Activated CD4-positive, CD25-positive, alpha-beta regulatory T cell treated with anti-CD3 and anti-CD28 coated beads, Interleukin-2, amount 50 U/mL, for 16 hours (primary cell): ENCODE measurements around the gene PIGL.
"Not testable (repeated sequence)": the region's sequence is repeated elsewhere in the genome, so short reads cannot be mapped to it uniquely, and the experiment has no call there.

ENCODE experiments used
- DNase-seq: peaks from one replicate; pipeline ENCODE4 v3.0.0-alpha.2; 2020; ENCODE audit warnings: low read depth, low spot score

Gene PIGL

GRCh38 chr17:16217002-16217635, at the start of gene PIGL:
Gene PIGL (plus strand): TSS chr17:16217210. CDS start chr17:16217227, 17 bp downstream.
- DNase-seq: peak; percentile 72

- DNase-seq: no peak
Measured at GRCh38 chr17:16171613-16172012, 45.4 kb upstream of the PIGL start.

DNA sequence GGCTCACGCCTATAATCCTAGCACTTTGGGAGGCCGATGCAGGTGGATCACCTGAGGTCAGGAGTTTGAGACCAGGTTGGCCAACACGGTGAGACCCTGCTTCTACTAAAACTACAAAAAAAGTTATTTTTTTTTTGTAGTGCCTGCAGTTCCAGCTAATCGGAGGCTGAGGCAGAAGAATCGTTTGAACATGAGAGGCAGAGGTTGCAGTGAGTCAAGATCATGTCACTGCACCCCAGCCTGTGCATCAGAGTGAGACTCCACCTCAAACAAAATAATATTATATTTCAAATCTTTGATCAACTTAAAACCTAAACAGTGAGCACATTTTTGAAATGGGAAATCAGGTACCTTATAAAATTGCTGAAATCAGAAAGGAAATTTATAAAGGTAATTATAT, 38.2 kb upstream of the PIGL start:
- no peak for DNase-seq

- DNase-seq: no peak
Measured at GRCh38 chr17:16181581-16181980, 35.4 kb upstream of the PIGL start.

DNA sequence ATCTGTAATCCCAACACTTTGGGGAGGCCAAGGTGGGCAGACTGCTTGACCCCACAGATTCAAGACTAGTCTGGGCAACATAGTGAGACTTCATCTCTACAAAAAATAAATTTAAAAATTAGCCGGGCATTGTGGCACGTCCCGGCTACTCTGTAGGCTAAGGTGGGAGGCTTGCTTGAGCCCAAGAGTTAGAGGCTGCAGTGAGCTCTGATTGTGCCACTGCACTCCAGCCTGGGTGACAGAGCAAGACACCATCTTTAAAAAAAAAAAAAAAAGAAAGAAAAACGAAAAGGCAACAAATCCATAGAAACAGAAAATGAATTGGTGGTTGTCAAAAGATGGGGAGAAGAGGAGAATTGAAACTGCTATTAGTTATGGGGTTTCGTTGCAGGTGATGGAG, 29.4 kb upstream of the PIGL start:
- DNase-seq: no peak

DNA sequence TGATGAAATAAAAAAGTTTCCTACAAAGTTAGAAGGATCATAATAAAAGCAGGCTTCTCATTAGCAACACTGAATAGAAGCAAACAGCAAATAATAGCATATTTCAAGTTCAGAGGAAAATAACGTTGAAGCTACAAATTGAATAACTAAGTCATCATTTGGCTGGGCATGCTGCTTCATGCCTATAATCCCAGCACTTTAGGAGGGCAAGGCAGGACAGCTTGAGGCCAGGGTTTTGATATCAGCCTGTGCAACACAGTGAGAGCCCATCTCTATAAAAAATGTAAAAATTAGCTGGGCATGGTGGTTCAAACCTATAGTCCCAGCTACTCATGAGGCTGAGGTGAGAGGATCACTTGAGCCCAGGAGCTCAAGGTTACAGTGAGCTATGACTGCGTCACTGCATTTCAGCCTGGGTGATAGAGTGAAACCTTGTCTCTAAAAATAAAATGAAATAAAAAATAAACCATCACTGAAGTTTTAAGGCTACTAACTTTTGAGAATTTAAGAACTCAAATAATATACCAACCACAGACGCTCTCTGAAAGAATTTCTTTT, 27.1 kb upstream of the PIGL start:
- no peak for DNase-seq

DNA sequence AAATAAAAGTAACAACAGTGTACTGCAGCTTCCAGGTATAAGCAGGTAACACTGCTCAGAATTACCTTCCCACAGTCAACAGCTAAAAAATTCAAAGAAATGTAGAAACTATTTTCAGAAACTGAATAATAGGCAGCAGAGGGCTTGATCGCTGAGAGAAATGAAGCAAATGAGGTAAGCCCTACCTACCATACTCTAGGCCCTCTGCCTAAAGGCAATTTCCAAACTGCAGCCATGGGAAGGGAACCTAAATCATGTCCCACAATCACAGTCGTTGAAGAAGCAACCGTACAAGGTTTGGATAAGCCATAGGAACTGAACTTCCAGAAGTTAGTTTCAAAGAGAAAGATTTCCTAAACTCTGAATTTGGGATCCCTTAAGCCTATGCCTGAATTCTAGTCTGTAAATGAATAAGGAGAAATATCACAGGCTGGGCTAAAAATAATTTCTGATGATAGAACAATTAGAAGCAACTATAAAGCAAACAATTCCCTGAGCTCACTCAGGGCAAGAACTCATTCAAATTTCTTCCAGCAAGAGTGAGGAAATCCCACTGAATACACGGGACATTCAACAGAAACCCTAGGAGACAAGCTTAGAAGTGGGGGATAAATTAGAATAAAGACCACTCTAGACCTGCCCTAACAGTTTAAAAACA, 26.2 kb upstream of the PIGL start:
- DNase-seq: no peak

GRCh38 chr17:16191604-16192003, 25.4 kb upstream of the PIGL start:
- no peak for DNase-seq

DNA sequence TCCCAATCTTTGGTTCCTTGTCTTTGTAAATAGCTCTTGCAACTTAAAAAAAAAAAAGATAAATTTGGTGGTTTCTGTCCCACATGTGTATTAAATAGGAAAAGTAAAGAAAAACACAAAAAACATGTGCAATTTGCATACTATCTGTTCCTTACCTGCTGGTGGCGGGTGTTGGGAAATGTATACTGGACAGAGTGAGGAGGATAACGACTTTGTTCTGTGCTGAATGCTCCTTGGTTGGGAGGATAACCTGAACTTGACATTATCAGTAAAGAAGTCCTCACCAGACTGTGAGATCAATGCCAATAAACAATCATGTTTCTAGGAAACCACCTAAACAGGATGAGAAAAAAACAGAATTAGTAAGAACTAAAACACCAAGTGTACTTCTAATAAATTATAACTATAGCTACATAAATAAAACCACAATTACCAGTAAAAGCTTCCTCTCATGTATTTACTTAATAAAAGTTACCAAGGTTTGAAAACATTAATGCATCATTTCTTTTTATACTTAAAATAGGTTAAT, 22.6 kb upstream of the PIGL start:
- DNase-seq: not testable (repeated sequence)

- DNase-seq: no peak
Measured at GRCh38 chr17:16197276-16197675, 19.7 kb upstream of the PIGL start.

DNA sequence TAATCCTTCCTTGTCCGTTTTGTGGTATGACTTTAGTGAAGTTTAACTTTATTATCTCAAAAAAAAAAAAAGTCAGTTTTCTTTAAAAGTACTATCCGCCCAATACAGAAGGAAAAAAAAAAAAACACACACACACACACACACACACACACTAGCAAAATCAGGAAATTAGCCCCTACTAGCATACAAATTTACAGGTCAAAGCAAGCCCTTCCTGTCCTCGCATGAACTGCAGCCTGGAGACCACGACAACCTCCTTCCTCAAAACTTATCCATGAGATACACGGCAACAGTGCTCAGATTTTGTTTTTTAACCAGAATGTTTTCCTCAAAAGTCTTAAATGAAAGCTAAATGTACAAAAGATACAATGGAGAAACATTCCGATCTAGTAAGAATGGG, 17.9 kb upstream of the PIGL start:
- no peak for DNase-seq

DNA sequence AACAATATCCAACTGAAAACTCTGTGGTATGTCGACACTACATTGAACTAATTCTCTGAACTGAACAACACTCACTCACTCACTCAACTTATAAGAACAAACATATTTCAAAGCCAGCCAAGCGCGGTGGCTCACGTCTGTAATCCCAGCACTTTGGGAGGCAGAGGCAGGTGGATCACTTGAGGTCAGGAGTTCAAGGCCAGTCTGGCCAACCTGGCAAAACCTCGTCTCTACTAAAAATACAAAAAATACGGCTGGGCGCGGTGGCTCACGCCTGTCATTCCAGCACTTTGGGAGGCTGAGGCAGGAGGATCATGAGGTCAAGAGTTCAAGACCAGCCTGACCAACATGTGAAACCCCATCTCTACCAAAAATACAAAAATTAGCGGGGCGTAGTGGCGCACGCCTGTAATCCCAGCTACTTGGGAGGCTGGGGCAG, 15.3 kb upstream of the PIGL start:
- DNase-seq: not testable (repeated sequence)

DNA sequence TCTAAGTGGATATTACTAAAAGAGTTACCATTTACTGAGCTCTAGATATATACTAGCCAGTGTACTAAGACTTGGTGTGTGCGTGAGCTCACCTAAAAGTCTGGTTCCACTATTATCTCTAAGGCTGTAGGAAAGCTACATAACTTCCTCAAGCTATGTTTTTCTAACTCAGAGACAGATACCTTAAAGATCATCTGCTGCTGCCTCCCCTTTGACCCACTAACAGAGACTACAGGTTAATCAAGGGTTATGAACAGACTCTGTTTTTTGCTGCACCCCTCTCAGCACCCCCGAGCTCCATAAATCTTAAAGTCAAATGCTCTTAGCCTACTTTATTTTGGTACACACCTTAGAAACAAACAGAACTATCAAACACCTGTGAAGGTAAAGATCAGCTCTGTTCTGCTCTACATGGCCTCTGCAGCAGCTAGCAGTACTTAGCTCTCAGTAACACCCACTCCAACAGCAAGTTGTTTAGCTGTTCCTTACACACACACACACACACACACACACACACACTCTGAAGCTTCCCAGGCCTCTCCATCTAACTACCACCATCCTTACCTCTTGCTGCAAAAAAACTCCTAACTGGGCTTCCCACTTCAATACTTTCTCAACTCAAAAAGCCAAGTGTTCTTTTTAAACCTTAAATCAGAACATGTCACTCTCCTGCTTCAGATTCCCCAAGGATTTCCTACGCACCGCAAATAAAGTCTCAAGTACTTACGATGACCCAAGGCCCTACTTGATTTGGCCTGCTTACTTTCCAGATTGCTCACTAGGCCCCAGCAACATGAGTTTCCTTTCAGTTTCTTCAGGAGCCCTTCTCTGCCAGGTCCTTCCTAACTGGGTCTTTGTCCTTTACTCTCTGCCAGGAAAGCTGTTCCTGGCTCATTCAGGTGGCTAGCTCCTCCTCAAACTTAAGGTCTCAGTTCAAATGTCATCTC, 14.2 kb upstream of the PIGL start:
- DNase-seq: not testable (repeated sequence)

- DNase-seq: not testable (repeated sequence)
Measured at GRCh38 chr17:16204763-16205162, 12.2 kb upstream of the PIGL start.

GRCh38 chr17:16211590-16211989, 5.4 kb upstream of the PIGL start:
- no peak for DNase-seq

- DNase-seq: no peak
Measured at GRCh38 chr17:16212793-16213192, 4.2 kb upstream of the PIGL start.

DNA sequence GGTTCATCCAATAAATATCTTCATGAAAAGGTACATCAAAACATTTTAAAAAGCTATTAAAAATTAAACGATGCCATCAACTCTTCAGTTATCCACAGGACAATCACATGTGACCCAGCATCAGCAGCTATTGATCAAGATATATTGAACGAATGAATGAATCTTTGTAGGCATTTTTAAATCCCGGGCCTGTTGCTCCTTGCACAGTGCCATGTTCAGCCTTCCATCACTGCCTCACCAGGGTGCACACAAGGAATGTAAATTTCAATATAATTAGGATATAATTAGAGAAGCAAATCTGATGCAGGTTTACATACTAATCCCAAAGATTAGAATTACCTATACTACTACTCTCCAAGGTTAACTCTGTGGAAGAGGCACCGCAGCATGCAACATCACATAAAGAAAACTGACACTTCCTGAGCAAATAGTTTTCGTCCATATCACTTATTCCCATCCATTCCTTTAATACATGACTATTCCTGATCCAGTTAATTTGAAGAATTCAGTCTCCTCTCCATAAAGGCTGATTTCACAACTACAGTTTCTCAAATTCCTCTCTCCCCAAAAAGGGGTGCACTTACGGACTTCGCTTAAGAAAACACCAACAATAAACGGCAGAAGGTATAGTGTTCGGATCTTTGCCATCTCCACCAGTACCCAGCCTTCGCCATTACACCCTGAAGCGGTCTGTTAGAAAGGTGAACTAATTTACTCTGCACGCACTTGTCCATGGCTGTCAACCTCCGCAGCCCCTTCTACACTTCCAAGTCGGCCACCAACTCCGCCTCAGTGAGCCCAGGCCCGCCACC, 2.6 kb upstream of the PIGL start:
- DNase-seq: no peak

GRCh38 chr17:16215002-16215272, 2.1 kb upstream of the PIGL start:
- no peak for DNase-seq

DNA sequence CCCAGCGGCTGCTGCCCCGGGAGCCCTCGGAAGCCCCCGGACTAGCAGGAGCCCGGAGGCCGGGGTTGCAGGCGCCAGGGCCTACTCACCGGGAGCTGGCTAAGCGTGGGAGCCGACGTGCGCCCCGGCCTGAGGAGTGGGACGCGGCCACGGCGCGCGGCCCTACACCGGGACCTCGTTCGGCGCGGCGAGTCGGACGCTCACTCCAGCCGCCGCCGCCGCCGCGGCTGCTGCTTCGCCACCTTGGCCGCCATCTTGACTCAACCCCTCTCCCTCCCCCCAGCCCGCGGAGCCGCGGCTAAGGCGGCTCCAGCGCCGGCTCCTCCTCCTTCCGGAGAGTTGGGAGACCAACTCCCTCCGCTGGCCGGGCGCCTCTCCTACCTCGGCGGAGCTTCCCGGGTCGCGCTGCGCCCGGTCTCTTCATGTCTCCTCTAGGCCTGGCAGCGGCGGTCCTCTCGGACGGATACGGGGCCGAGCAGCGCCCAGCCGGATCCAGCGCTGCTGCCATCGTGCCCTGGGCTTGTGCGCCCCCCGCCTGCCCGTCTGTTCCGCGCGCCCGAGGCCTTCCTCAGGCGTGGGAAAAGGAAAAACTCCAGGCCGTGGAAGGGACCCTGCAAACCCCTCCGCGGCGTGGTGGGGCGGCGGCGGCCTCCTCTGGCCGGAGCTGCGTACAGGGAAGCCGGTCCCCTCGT, 1.6 kb upstream of the PIGL start, which contains the start of gene NCOR1:
Gene NCOR1 (minus strand): TSS at position 262 of the 692 bp plus-strand sequence. CDS start 20,965 bp downstream, outside the sequence.
- DNase-seq: peak; percentile 80

DNA sequence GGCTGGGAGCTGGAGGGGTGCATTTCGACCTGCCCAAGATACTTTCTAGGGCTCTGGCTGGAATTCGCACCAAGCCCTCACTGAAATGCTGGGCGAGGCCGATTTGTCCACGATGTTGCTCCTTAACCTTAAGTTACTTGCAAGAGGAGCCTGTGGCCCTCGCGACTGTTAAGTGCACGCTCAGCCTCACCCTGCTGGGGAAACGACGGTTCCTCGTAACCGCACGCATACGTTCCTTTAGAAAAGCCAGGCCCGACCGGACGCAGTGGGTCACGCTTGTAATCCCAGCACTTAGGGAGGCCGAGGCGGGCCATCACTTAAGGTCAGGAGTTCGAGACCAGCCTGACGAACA, 1.1 kb upstream of the PIGL start:
- no peak for DNase-seq
